Mammary epithelial cell (primary cell): ENCODE measurements around the gene SON.

Source experiments
- EZH2 ChIP-seq: IDR thresholded peaks from 2 replicates; pipeline ENCODE4 v1.6.1; 2012; ENCODE audit warnings: low read length, inconsistent platforms, borderline replicate concordance
- TF ChIP-seq, protein P1 (sequence below), 2 donors: IDR thresholded peaks in 1 of 2; conservative IDR thresholded peaks in 1 of 2; 2 replicates each; pipeline ENCODE4 v1.5.1; 2011 to 2012; ENCODE audit warnings: inconsistent platforms in 2 of 2, low read length in 2 of 2, mild to moderate bottlenecking in 2 of 2, control low read depth in 1 of 2, low read depth in 1 of 2; ENCODE audit not compliant: insufficient read depth in 1 of 2; ENCODE audit errors: extremely low read depth in 1 of 2

- TF ChIP-seq EZH2: no peak
- TF ChIP-seq, protein P1, sequence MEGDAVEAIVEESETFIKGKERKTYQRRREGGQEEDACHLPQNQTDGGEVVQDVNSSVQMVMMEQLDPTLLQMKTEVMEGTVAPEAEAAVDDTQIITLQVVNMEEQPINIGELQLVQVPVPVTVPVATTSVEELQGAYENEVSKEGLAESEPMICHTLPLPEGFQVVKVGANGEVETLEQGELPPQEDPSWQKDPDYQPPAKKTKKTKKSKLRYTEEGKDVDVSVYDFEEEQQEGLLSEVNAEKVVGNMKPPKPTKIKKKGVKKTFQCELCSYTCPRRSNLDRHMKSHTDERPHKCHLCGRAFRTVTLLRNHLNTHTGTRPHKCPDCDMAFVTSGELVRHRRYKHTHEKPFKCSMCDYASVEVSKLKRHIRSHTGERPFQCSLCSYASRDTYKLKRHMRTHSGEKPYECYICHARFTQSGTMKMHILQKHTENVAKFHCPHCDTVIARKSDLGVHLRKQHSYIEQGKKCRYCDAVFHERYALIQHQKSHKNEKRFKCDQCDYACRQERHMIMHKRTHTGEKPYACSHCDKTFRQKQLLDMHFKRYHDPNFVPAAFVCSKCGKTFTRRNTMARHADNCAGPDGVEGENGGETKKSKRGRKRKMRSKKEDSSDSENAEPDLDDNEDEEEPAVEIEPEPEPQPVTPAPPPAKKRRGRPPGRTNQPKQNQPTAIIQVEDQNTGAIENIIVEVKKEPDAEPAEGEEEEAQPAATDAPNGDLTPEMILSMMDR (conservative IDR thresholded peaks at IDR 0.05 in 1 of 2, IDR thresholded peaks at IDR 0.05 in 1 of 2; ENCODE audit: extremely low read depth in 1 of 2, insufficient read depth in 1 of 2, low read depth in 1 of 2, low read length in 2 of 2): no peak
These were observed 8.2 kb downstream of the SON start for GRCh38 chr21:33550772-33551660.
